DLD1 (cell line): ENCODE data around the gene ATP5F1C.
"Not testable (repeated sequence)": the region's sequence is repeated elsewhere in the genome, so short reads cannot be mapped to it uniquely, and the experiment has no call there.

Source experiments
- in situ Hi-C: cut with HindIII; loops from 2 replicates; pipeline ENCODE4 v1.10.0; 2017; ENCODE audit warnings: low sequenced_read_pairs

The ATP5F1C gene

DNA sequence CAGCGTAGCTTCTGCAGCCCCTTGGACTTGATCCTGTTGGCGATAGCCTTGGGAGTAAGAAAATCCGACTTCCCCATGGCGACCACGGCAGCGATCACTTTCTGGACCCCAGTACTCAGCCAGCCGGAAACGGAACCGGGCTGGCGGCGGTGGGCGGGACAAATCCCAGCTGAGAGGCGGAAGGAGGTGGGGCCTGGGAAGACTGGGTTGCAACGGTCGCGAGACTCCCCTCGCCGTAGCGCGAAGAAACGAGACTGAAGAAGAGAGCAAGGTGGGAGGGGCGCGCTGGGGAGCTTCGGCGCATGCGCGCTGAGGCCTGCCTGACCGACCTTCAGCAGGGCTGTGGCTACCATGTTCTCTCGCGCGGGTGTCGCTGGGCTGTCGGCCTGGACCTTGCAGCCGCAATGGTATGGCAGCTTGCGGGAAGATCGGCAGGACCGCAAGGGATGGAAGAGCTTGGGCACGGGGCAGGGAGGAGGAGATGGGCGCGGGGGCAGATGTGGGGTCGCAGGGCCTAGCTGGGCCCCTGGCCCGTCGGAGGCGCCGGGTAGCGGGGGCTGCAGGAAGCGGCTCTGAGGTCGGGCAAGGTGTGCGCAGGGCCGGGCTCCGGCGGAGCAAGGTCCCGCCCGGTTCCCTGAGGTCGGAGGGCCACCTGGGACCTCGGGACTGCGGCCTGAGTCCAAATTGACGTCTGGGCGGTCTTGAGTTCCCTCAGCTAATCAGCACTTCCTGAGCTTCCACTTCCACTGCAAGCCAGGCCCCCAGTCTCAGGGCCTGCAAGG, at the start of gene ATP5F1C, which contains the start of gene KIN:
TSS of gene ATP5F1C (plus strand) at position 321 of the 782 bp plus-strand sequence. CDS start at position 352, 31 bp downstream.
TSS of gene KIN (minus strand) at position 137 of the 782 bp plus-strand sequence. CDS start at position 77, 60 bp downstream.
- in situ Hi-C loops = no loop called here

DNA sequence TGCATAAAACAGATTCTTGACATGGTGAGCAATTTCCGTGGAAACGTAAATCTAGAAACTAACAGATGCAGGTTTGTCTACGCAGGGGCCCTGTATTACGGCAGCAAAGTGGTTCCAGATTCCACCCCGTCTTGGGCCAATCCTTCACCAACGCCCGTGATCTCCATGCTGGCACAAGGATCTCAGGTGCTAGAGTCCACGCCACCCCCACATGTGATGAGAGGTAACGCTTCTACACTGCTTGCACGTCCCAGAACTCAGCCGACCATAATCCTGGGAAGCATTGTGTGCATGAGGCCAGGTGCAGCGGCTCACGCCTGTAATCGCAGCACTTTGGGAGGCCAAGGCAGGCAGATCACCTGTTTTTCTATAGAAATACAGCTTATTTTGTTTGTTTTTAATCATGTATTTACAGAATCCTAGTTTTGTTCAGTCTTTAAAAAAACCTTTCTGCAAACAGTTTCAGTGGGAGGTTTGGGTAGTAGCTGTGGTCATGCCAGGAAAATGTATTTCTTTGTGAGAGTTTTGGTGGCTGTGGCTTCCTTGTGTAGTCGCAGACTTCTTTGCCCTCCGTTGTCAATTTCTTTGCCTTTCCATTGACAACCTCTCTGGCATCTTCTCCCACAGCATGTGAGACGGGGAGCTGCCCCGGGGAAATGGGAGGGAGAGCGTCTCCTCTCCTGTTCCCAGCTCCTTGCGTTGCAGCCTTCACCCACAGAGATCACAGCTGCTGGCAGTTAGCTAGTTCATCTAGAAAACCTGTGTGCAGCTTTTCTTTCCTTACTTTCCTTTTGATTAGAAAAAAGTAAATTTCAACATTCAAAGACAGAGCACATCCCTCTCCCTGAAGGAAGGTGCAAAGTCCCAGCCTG, 49.2 kb upstream of the ATP5F1C start:
- in situ Hi-C loops = no loop called here

DNA sequence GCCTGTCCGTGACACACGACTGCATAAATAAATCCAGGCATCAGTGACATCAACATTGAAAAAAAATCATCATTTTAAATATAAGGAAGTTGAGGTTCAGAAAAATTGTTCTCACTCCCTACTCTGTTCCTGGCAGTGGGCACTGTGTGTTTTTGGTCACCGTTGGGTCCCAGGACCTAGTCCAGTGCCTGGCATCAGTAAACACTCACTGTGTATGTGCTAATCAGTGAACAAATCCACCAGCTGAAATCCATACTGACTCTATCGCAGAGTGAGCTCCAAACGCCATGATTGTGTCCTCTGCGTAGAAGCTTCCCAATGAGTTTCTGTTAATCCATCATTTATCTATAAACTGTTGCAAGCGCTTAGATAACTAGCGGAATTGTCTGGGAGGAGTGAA, 43.7 kb upstream of the ATP5F1C start:
- in situ Hi-C loops = no loop called here

DNA sequence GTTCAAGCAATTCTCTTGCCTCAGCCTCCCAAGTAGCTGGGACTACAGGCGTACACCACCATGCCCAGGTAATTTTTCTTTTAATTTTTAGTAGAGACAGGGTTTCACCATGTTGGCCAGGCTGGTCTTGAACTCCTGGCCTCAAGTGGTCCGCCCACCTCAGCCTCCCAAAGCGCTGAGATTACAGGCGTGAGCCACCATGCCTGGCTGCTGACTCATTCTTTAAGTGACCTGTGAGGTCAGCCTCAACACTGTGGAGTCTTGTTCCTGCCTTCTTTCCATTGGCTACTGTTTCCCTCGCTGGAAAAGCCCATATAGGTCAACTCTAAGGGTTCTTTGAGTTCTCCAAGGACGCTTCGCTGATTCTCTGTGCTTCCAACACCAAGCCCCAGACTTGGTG, 39.3 kb upstream of the ATP5F1C start:
- in situ Hi-C loops = not testable (repeated sequence)

DNA sequence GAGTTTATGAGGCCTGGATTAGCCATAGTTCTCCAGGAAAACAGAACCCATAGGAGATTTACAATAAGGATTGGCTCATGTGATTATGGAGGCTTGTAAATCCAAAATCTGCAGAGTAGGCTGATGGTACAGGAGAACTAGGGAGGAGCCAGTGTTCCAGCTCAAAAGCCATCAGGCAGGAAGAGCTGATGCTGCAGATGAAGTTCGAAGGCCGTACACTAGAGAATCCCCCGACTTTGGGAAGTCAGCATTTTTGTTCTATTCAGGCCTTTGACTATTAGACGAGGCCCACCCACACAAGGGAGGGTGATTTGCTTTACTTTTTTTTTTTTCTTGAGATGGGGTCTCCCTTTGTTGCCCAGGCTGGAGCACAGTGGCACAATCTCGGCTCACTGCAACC, 37.8 kb upstream of the ATP5F1C start:
- in situ Hi-C loops = no loop called here

DNA sequence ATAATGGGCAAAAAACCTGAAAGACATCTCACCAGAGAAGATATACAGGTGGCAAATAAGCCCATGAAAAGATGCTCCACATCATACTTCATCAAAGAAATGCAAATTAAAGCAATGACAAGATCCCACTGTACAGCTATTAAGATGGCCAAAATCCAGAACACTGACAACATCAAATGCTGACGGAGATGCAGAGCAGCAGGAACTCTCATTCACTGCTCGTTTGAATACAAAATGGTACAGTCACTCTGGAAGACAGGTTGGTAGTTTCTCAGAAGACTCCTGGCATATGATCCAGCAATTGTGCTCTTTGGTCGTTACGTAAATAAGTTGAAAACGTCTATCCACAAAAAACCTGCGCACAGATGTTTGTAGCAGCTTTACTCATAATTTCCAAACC, 35.7 kb upstream of the ATP5F1C start:
- in situ Hi-C loops = no loop called here

DNA sequence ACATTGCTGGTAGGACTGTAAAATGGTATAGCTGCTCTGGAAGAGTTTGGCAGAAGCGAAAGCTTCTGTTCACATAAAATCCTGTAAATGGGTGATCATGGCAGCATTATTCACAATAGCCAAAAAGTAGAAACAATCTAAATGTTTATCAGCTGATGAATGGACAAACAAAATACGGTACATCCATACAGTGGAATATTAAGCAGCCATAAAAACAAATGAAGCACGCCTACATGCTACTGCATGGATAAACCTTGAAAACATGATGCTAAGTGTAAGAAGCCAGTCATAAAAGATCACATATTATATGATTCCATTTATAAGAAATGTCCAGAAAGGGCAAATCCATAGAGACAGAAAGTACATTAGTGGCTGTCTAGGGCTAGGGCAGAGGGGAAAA, 32.9 kb upstream of the ATP5F1C start:
- in situ Hi-C loops = no loop called here

DNA sequence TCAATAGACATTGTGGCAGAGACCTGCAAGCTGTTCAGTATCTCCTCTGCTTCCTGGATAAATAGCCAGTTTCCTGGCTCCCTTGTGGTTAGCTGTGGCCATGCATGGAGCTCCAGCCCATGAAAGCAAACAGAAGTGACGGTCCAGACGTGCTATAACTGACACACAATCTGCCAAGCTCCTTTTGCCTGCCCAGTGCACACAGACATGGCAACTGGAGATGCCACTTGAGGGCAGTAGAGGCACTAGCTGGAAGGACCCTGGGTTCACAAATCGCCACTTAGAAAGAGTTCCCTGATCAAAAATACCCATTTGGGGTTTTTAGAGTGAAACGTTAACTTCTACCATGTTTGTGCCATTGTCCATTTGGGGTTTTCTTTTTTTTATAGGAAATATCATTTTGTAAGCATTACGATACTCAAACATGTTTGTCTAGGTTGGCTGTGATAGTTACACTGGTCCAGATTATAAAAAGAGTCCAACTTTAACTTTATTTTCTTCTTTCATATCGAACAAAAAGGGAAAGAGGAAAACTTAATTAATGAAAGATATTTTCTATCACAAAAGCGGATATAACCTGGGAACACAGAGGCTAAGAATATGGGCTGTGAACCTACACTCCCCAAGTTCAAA, 31.5 kb upstream of the ATP5F1C start:
- in situ Hi-C loops = no loop called here

DNA sequence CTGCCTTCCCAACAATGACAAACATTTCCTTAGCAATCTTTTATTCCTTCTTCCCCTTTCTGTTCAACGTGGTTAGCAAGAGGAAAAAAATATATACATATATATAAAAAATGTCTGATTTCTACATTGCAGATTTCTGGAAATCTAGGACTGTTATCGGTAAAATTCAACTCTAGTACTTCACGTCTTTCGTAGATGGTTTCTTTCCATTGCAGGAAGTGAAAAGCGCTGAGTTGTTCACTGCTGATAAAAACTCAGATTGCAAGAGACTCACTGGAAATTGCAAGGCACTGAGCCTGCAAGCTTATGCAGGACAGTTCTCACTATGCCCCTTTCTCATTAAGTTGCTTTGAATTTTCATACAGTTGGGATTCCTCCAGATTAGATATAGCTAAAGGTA, 24.0 kb upstream of the ATP5F1C start:
- in situ Hi-C loops = no loop called here

DNA sequence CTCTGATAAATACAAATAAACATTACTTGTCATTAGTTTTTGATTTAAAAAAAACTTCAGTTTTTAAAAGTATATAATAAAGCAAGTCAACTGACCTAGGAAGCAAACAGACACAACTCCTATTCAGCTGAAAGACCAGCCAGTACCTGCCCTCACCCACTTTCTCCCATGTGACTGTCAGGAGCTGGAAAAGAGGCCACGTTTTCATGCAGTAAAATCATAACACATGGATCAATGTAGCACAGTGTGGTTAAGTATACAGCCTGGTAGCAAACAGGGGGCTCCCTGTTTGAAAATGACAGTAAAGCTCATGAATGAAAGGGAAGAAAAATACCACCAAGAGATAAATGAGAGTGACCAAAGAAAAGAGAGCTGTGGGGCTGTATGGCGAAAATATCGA, 21.7 kb upstream of the ATP5F1C start:
- in situ Hi-C loops = no loop called here

DNA sequence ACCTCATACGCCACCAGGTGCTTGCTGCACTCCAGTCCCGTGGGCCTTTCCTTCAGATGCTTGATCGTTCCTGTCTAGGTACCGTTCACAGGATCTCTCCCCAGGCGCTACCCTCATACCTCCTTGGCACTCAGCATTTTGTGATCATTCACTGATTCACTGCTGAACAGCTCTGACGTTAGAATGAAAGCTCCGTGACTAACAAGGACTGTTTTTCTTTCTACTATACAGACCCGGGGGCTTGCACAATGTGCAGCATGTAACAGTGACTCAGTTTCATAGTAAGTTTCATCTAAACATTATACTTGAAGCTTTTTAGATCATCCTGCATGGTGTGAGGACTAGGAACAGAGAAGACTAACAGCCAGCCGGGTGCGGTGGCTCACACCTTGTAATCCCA, 20.8 kb upstream of the ATP5F1C start:
- in situ Hi-C loops = no loop called here

DNA sequence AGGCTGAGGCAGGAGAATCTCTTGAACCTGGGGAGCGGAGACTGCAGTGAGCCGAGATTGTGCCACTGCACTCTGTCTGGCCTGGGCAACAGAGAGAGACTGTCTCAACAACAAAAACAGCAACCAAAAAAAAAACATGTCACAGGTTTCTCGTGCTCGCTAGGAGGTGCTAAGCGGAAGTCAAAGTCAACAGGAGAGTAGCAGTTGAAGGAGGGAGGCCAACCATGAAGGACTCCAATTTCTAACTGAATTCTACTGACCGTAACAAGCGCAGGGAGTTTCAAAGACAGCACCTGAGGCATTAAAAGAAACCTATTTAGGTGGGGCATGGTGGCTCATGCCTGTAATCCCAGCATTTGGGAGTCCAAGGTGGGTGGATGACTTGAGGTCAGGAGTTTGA, 19.6 kb upstream of the ATP5F1C start:
- in situ Hi-C loops = no loop called here

DNA sequence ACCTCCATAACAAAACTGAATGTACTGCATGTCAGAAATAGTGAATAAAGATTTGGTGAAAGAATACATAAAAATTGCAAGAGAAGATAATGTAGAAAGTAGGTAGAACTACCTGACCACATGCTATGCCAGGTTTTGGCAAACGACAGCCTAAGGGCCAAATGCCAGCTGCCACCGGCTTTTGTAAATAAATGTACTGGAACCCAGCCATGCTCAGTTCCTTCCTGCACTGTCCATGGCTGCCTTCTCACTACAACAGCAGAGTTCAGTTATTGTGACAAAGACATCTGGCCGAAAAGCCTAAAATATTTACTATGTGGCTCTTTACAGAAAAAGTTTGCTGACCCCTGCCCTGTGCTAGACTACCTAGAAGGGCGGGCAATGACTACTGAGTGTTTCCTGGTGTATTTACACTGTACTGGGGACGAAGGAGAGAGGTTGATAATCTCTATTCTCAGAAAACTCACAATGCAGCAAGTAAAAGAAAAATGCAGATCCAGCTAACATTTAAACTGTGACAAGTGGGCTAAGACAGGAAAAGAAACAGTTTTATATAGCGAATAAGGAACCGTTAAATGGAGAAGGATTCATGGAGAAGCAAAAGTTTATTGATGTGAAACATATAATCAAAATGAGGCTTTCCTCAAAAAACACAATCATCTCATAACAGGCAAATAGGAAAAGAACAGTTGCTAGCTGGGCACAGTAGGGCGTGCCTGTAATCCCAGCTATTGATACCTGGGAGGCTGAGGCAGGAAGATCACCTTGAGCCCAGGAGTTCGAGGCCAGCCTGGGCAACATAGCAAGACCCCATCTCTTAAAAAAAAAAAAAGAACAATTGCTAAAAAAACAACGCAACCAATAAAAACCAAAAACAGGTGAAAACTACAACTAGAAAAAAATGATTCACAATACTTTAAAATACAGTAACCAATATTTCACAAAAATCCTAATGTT, 13.9 kb upstream of the ATP5F1C start:
- in situ Hi-C loops = no loop called here

DNA sequence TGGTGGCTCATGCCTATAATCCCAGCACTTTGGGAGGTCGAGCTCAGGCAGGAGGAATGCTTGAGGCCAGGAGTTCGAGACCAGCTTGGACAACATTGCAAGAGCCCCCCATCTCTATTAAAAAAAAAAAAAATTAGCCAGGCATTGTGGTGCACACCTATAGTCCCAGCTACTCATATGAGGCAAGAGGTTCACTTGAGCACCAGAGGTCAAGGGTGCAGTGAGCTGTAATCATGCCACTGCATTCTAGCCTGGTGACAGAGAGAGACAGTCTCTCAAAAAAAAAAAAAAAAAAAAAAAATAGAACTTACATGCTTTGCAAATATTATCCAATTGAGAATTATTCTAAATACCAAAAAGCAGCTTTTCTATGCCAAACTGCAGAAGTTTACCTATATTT, 11.2 kb upstream of the ATP5F1C start:
- in situ Hi-C loops = no loop called here

DNA sequence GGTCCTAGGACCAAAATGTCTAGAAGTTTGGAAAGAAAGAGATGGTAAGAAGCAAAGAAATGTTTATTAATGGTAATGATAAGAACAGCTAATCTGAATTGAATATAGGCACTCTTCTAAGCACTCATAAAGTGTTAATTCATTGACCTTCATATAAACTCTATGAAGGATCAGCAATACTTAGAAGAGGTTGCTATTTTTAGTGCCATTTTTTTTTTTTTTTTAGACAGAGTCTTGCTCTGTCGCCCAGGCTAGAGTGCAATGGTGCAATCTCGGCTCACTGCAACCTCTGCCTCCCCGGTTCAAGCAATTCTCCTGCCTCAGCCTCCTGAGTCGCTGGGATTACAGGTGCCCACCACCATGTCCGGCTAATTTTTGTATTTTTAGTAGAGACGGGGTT, 5.8 kb upstream of the ATP5F1C start:
- in situ Hi-C loops = not testable (repeated sequence)

DNA sequence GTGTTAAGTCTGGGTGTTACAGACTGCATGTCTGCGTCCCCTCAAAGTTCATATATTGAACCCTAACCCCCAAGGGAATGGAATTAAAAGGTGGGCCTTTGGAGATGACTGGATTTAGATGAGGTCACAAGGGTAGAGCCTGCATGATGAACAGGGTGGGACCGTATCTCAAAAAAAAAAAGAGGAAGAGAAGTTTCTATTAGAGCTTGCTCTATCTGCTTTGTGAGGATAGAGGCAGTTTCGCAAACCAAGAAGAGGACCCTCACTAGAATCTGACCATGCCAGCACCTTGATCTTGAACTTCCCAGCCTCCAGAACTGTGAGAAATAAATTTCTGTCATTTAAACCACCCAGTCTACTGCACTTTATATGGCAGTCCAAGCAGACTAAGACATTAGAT, 1.5 kb upstream of the ATP5F1C start:
- in situ Hi-C loops = no loop called here

DNA sequence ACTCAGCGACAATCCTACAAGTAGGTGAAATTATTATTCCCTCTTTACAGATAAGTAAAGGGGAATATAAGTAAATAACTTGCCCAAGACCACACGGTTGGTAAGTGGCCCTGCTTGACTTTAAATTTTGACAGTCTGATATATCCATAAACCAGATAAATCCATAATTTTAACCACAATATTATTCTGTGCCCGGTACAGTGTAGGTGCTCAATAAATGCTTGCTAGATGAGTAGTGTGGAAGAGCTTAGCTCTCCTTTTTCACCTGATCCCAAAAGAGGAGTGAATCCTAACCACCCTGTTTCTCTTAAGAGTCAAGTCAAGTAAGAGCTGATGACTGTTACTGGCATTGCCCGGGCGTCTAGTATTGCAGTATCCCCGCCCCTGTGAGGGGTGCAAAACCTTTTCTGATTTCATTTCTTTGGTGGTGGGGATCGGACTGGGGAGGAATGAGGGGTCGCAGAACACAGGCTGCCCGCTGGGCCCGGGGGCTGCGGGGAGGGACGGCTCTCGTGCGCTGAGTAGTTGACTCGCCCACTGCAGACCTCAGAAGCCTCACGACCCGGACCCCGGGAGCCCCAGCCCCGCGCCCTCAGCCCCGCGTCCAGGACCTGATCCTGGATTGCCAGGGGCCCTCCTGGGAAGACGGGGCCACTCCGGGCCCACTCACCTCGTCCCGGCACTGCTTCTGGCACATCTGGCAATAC, 674 bp upstream of the ATP5F1C start:
- in situ Hi-C loops = no loop called here

DNA sequence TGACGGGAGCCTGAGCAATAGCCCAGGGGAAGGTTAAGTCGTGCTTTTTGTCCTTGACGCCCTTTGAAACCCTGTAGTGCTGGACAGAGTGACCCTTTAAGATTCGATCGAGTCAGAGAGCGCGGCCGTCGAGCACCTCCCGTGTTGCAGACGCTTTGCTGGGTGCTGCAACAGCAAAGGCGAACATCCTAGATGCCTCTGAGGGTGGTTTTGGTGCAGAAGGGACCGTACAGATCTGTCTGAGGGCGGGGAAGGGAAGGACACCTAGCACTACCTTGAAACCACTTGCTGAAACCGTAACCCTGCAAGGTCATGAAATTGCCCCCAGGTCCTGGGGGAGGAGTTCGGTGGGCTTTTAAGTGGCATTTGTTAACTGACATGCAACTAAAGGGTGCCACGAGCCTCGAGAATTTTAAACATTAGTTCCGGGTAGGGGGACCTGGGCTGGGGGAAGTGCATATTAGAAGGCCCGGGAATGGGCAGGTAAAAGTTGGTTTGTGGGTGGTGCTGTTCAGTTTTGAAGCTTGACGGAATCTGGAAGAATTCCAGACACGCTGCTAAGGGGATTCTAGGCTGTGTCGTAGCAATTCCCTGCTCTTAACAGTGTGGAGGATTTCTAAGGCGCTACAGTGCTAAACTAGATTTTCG, 786 bp downstream of the ATP5F1C start:
- in situ Hi-C loops = no loop called here

DNA sequence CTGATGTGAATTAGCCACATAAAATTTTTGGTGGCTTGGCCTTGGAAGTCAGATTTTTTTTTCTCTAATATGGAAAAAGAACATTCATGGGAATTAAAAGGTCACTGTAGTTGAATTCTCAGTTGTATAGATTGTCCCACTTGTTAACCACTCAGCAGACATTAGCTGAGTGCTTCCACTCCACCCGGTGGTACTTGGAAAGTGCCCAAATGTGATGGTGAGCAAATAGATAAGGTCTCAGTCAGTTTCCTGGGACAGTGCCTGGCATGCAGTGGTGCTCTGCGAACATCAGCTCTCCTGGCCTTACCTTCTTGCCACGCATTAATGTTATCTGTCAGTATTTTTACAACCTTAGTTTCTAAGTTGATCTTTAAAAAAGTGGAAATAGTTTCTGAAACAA, 1.4 kb downstream of the ATP5F1C start:
- in situ Hi-C loops = no loop called here
